Natural killer cell (primary cell): ENCODE results near the gene AGAP2. TPM values are rescaled to one million over a fixed set of nuclear protein-coding genes. Genes with fewer than 3 reads are reported as not detected.
A peak's percentile ranks its signal among the peaks of the same experiment; 100 is the strongest.

Source experiments
- ATAC-seq, 3 donors: fragments of 150-1000 bp in 2 of 3; fragments of 200-7000 bp in 1 of 3; cut with Tn5 transposase; 1 replicate in 1 of 3; 2 replicates in 2 of 3; pipeline ENCODE4 v1.10.0; 2021; ENCODE audit warnings: mild to moderate bottlenecking in 2 of 3, moderate library complexity in 2 of 3
- DNase-seq, 2 donors: peaks; one replicate each; pipeline versions ENCODE4 v3.0.0 to v3.0.0-alpha.2; 2013 to 2021; ENCODE audit warnings: mixed read lengths in 1 of 2
- H3K27ac ChIP-seq: one replicate; pipeline ENCODE4 v1.5.1; 2013; ENCODE audit warnings: mild to moderate bottlenecking, low read length
- H3K27me3 ChIP-seq: one replicate; pipeline ENCODE4 v1.6.1; 2013; ENCODE audit warnings: low read length; ENCODE audit not compliant: control insufficient read depth, insufficient read depth
- H3K36me3 ChIP-seq: one replicate; pipeline ENCODE4 v1.6.1; 2013; ENCODE audit warnings: low read length; ENCODE audit not compliant: control insufficient read depth, insufficient read depth
- H3K4me1 ChIP-seq: one replicate; pipeline ENCODE4 v1.6.1; 2013; ENCODE audit warnings: low read length; ENCODE audit not compliant: control insufficient read depth, insufficient read depth
- H3K4me3 ChIP-seq: one replicate; pipeline ENCODE4 v1.5.1; 2013; ENCODE audit warnings: low read length
- H3K9me3 ChIP-seq: one replicate; pipeline ENCODE4 v1.6.1; 2013; ENCODE audit warnings: low read length; ENCODE audit not compliant: control insufficient read depth, insufficient read depth
- H3K27ac Mint-ChIP-seq, 2 donors: one replicate each; pipeline ENCODE4 v1.8.0; 2022; ENCODE audit warnings: mild to moderate bottlenecking in 2 of 2, mixed read lengths in 2 of 2, moderate library complexity in 1 of 2
- H3K27me3 Mint-ChIP-seq, 2 donors: one replicate each; pipeline ENCODE4 v1.8.0; 2022; ENCODE audit warnings: low read depth in 2 of 2, mixed read lengths in 2 of 2
- H3K36me3 Mint-ChIP-seq: one replicate; pipeline ENCODE4 v1.8.0; 2022; ENCODE audit warnings: mixed read lengths
- H3K4me1 Mint-ChIP-seq, 2 donors: one replicate each; pipeline ENCODE4 v1.8.0; 2022; ENCODE audit warnings: mixed read lengths in 2 of 2
- H3K4me3 Mint-ChIP-seq: one replicate; pipeline ENCODE4 v1.8.0; 2022; ENCODE audit warnings: mild to moderate bottlenecking, moderate library complexity, mixed read lengths
- H3K9me3 Mint-ChIP-seq, 2 donors: one replicate each; pipeline ENCODE4 v1.8.0; 2022; ENCODE audit warnings: mixed read lengths in 2 of 2
- CTCF ChIP-seq: fragments of 200-600 bp; IDR thresholded peaks from one replicate; pipeline ENCODE4 v1.8.0; 2022; ENCODE audit warnings: antibody characterized with exemption
- WGBS: methylation state at CpG from one replicate; pipeline ENCODE4 v1.1.7; 2013; ENCODE audit warnings: missing lambda C conversion rate; ENCODE audit not compliant: insufficient coverage; 5-methylcytosine and 5-hydroxymethylcytosine counted together
- intact Hi-C: fragments of 100-400 bp; cut with micrococcal nuclease; formaldehyde crosslinking; loops from one replicate; pipeline ENCODE4 v1.14.2; 2022
- total RNA-seq, 4 donors: library from RNA; stranded (reverse); fragments of 120-200 nt in 1 of 4; gene quantifications; one replicate each; pipeline versions ENCODE4 v1.2.3 to v1.2.4, GENCODE V29; 2013 to 2022

Gene AGAP2
- total RNA-seq, 3 donors from 2014 or later (not counting 1 experiment from before 2014, with no cell fraction given) = 54.1 to 63.5 (median 54.8) TPM

- Mint-ChIP-seq H3K27ac (no peak overlapping the region), H3K36me3 (no peaks in the 10 kb centered on the region), H3K9me3 (no peaks in the 10 kb centered on the region), H3K4me1 (peaks cover 31 to 35% of the 10 kb centered on the region in 2 donors), H3K4me3 (no peak overlapping the region), H3K27me3 (peaks cover 40 to 44% of the 10 kb centered on the region in 2 donors)
- Histone ChIP-seq H3K27ac (no peak overlapping the region), H3K4me1 (peaks cover 39% of the 10 kb centered on the region), H3K36me3 (no peaks in the 10 kb centered on the region), H3K4me3 (no peak overlapping the region), H3K27me3 (peaks cover 41% of the 10 kb centered on the region), H3K9me3 (no peaks in the 10 kb centered on the region)
- ATAC-seq (no peak), DNase-seq (no peak)
- TF ChIP-seq CTCF = no peak
- intact Hi-C loops = no loop called here
Observed at GRCh38 chr12:57767305-57767698, 28.8 kb upstream of the AGAP2 start.

GRCh38 chr12:57766464-57767304 lies 28.1 kb upstream of the AGAP2 start, which contains the start of gene CYP27B1:
Gene CYP27B1 (minus strand): TSS chr12:57767078. CDS start chr12:57767041, 37 bp downstream.
- intact Hi-C loops = no loop called here
- Mint-ChIP-seq H3K4me3 (peak within 1 kb of the TSS; percentile 86), H3K36me3 (no peaks in the 10 kb centered on the region), H3K27ac (peak within 1 kb of the TSS; percentile 31 to 36), H3K9me3 (no peaks in the 10 kb centered on the region), H3K27me3 (peaks cover 40 to 44% of the 10 kb centered on the region in 2 donors), H3K4me1 (peaks cover 27 to 31% of the 10 kb centered on the region in 2 donors)
- peak within 1 kb of the TSS; percentile 43 for H3K4me3 ChIP-seq
- H3K9me3 ChIP-seq = no peaks in the 10 kb centered on the region
- no peaks in the 10 kb centered on the region for H3K36me3 ChIP-seq
- peak in 1 of 2 donors; percentile 34 for DNase-seq
- ATAC-seq = peak; percentile 52 to 70 (median 58)
- no peak for TF ChIP-seq CTCF
- H3K4me1 ChIP-seq = peaks cover 35% of the 10 kb centered on the region
- peaks cover 41% of the 10 kb centered on the region for H3K27me3 ChIP-seq
- no peak within 1 kb of the TSS for H3K27ac ChIP-seq
- 13% methylated on average over 38 of the region's 38 CpGs for WGBS

GRCh38 chr12:57765698-57766463 lies 27.3 kb upstream of the AGAP2 start:
- no peak for TF ChIP-seq CTCF
- intact Hi-C loops = no loop called here
- Mint-ChIP-seq H3K4me3 (peak overlapping the region; percentile 86), H3K9me3 (no peaks in the 10 kb centered on the region), H3K4me1 (peaks cover 23 to 26% of the 10 kb centered on the region in 2 donors), H3K27ac (peak overlapping the region; percentile 36 to 74), H3K36me3 (no peaks in the 10 kb centered on the region), H3K27me3 (peaks cover 40 to 44% of the 10 kb centered on the region in 2 donors)
- Histone ChIP-seq H3K9me3 (no peaks in the 10 kb centered on the region), H3K4me3 (peak overlapping the region; percentile 43), H3K27ac (no peak overlapping the region), H3K4me1 (peaks cover 30% of the 10 kb centered on the region), H3K36me3 (no peaks in the 10 kb centered on the region), H3K27me3 (peaks cover 41% of the 10 kb centered on the region)
- ATAC-seq = peak in 1 of 3 donors; percentile 22
- DNase-seq = peak in 1 of 2 donors; percentile 24
- 3% methylated on average over 39 of the region's 40 CpGs for WGBS
